WERI-Rb-1 (cell line): Measurements from ENCODE around the gene RAB36.
A peak's percentile ranks its signal among the peaks of the same experiment; 100 is the strongest.

ENCODE experiments used
- DNase-seq: peaks from one replicate; pipeline ENCODE4 v3.0.0-alpha.2; 2020
- H3K27ac ChIP-seq: fragments of 250-450 bp; sonication (Bioruptor Pico); 2 replicates; pipeline ENCODE4 v1.5.1; 2020; ENCODE audit warnings: mild to moderate bottlenecking, moderate library complexity
- H3K27me3 ChIP-seq: fragments of 250-450 bp; sonication (Bioruptor Pico); 2 replicates; pipeline ENCODE4 v1.5.1; 2021; ENCODE audit warnings: mild to moderate bottlenecking, low read depth, moderate library complexity; ENCODE audit not compliant: insufficient read depth, severe bottlenecking
- H3K36me3 ChIP-seq: fragments of 250-450 bp; sonication (Bioruptor Pico); 2 replicates; pipeline ENCODE4 v1.5.1; 2020; ENCODE audit warnings: mild to moderate bottlenecking, moderate library complexity
- H3K4me3 ChIP-seq: 2 replicates; pipeline ENCODE4 v1.5.1; 2011; ENCODE audit warnings: low read depth, mild to moderate bottlenecking, control low read depth, low read length
- H3K9me3 ChIP-seq: fragments of 250-450 bp; sonication (Bioruptor Pico); 2 replicates; pipeline ENCODE4 v1.5.1; 2021; ENCODE audit warnings: mild to moderate bottlenecking, moderate library complexity; ENCODE audit not compliant: severe bottlenecking
- CTCF ChIP-seq: IDR thresholded peaks from 2 replicates; pipeline ENCODE4 v1.5.1; 2011; ENCODE audit warnings: low read depth, mild to moderate bottlenecking, control low read depth, inconsistent platforms, low read length

RAB36 gene

GRCh38 chr22:23110190-23110921 lies 34.9 kb upstream of the RAB36 start:
- H3K27ac ChIP-seq = peak overlapping the region; percentile 92
- H3K4me3 ChIP-seq = no peak overlapping the region
- H3K36me3 ChIP-seq = peaks cover 22% of the 10 kb centered on the region
- no peak for DNase-seq
- H3K27me3 ChIP-seq = no peaks in the 10 kb centered on the region
- TF ChIP-seq CTCF = no peak
- H3K9me3 ChIP-seq = no peaks in the 10 kb centered on the region

- Histone ChIP-seq H3K27me3 (no peaks in the 10 kb centered on the region), H3K36me3 (peaks cover 20% of the 10 kb centered on the region), H3K27ac (peak overlapping the region; percentile 92; the same call in 1 of the 2 replicates), H3K9me3 (no peaks in the 10 kb centered on the region), H3K4me3 (no peak overlapping the region)
- 0 out of 2 replicates have a peak, but pooled peaks have one; percentile 8 for TF ChIP-seq CTCF
- peak; percentile 41 for DNase-seq
These were observed 34.3 kb upstream of the RAB36 start for GRCh38 chr22:23110922-23111527.

DNA sequence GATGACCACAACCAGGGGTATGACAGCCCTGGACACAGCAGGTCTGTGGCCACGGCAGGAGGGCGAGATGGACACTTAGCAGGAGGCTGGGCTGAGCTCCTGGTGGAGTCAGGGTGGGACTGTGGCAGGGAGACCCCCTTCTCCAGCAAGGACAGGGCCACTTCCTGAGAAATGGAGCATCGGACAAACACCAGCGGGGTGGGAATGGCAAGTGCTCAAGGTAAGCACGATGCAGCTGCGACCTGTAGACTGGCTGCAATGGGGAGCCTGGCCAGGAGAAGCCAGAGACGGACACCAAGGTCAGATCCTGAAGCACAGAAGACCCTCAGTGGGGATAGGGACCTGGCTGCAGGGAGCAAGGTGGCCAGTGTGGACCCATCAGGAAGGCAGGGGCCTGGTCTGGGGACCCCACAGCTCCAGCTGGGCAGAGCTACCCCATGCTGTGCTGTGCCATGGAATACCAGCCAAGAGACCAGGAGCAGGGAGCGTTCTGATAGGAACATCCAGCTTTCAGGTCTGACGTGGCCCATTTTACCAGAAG lies 32.7 kb upstream of the RAB36 start:
- H3K36me3 ChIP-seq = peaks cover 22% of the 10 kb centered on the region
- no peak overlapping the region for H3K4me3 ChIP-seq
- DNase-seq = no peak
- no peaks in the 10 kb centered on the region for H3K27me3 ChIP-seq
- no peak for TF ChIP-seq CTCF
- no peak overlapping the region for H3K27ac ChIP-seq
- no peaks in the 10 kb centered on the region for H3K9me3 ChIP-seq

- H3K4me3 ChIP-seq = no peak overlapping the region
- DNase-seq = no peak
- no peaks in the 10 kb centered on the region for H3K27me3 ChIP-seq
- H3K27ac ChIP-seq = no peak overlapping the region
- H3K9me3 ChIP-seq = no peaks in the 10 kb centered on the region
- peaks cover 22% of the 10 kb centered on the region for H3K36me3 ChIP-seq
- no peak for TF ChIP-seq CTCF
These were observed 32.0 kb upstream of the RAB36 start for GRCh38 chr22:23113067-23113846.

DNA sequence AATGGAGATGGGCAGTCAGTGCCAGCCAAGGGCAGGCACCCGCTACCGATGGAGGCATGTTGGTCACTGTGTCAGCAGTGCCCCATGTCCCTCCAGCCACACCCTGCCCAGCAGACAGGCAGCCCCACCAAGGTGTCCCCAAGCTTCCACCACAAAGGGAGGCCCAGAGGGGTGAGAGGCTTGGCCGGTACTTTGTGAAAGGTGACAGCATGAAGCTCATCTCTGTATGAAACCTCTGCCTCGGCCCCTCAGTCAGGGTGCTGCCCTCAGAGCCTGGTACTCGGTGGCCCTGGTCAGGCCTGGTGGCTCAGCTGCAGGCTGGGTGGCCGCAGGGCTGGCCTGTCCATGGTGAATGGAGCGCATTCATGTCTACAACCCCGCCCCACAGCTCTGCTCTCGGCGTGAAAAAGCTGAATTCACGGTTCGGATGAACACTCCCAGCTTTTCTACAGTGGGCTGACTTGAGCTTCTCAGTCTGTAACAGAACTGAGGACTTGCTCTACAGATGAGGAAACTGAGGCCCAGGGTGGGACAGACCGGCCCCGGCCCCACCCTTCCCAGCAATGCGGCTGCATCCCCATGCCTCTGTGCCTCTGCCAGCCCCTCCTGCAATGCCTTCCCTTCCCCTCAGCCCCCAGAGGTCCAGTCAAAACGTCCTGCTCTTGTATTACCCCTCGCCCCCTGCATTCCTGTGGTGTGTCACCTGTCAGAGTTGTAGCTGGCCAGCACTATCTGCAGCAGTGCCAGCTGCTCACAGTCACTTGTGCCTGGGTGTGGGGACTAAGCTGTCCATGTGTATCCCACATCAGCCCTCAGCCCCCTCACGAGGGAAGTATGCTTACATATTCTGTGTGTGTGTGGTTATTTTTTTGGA lies 31.2 kb upstream of the RAB36 start:
- no peaks in the 10 kb centered on the region for H3K27me3 ChIP-seq
- H3K36me3 ChIP-seq = peaks cover 22% of the 10 kb centered on the region
- H3K9me3 ChIP-seq = no peaks in the 10 kb centered on the region
- DNase-seq = no peak
- H3K4me3 ChIP-seq = no peak overlapping the region
- no peak for TF ChIP-seq CTCF
- no peak overlapping the region for H3K27ac ChIP-seq
